Tibial nerve (tissue), 4 donors: Measurements from ENCODE around the gene NFIA. TPM values are rescaled to one million over a fixed set of nuclear protein-coding genes. Genes with fewer than 3 reads are reported as not detected.

Experiments used
- DNase-seq, 2 donors: peaks; one replicate each; pipeline ENCODE4 v3.0.0-alpha.2; 2019; ENCODE audit warnings: low spot score in 2 of 2
- H3K27ac ChIP-seq, 4 donors: fragments of 200-600 bp; sonication (generic) in 3 of 4; one replicate each; pipeline ENCODE4 v1.5.1; 2017 to 2019; ENCODE audit warnings: mild to moderate bottlenecking in 1 of 4
- H3K27me3 ChIP-seq, 2 donors: fragments of 200-600 bp; sonication (generic) in 1 of 2; one replicate each; pipeline versions ENCODE4 v1.5.1 to v1.6.0; 2017 to 2019
- H3K36me3 ChIP-seq, 3 donors: fragments of 200-600 bp; sonication (generic); one replicate each; pipeline ENCODE4 v1.5.1; 2018 to 2019
- H3K4me1 ChIP-seq, 4 donors: fragments of 200-600 bp; sonication (generic) in 3 of 4; one replicate each; pipeline ENCODE4 v1.5.1; 2017 to 2019
- H3K4me3 ChIP-seq, 4 donors: fragments of 200-600 bp; sonication (generic) in 3 of 4; one replicate each; pipeline ENCODE4 v1.5.1; 2017 to 2019; ENCODE audit warnings: mild to moderate bottlenecking in 1 of 4, moderate library complexity in 1 of 4
- H3K9me3 ChIP-seq, 4 donors: fragments of 200-600 bp; sonication (generic) in 3 of 4; one replicate each; pipeline ENCODE4 v1.5.1; 2017 to 2019
- EP300 ChIP-seq, 2 donors: sonication (generic); formaldehyde crosslinking; IDR thresholded peaks; one replicate each; pipeline ENCODE4 v1.6.1; 2017; ENCODE audit warnings: antibody characterized with exemption in 2 of 2, mild to moderate bottlenecking in 1 of 2
- POLR2A ChIP-seq, 2 donors: fragments of 450-650 bp; IDR thresholded peaks; one replicate each; pipeline ENCODE4 v1.6.1; 2017; ENCODE audit warnings: antibody characterized with exemption in 2 of 2, mild to moderate bottlenecking in 2 of 2, moderate library complexity in 2 of 2
- WGBS, 2 donors: methylation state at CpG; one replicate each; pipeline ENCODE4 v1.1.5; 2018; 5-methylcytosine and 5-hydroxymethylcytosine counted together
- total RNA-seq, 4 donors: library from RNA; depleted of rRNA; stranded (reverse); fragments of >200 nt; gene quantifications; one replicate each; pipeline ENCODE4 v1.1.0, GENCODE V29; 2016
- TF ChIP-seq, protein P1 (sequence below), 5 experiments: fragments of 200-600 bp in 3 of 5; fragments of 450-650 bp in 2 of 5; sonication (generic) in 3 of 5; IDR thresholded peaks; one replicate each; pipeline ENCODE4 v1.5.1; 2016 to 2019; ENCODE audit warnings: antibody characterized with exemption in 5 of 5, mild to moderate bottlenecking in 3 of 5, moderate library complexity in 2 of 5

Gene NFIA
- total RNA-seq, 4 donors from 2014 or later = 71.2 to 81.4 (median 75.7) TPM

DNA sequence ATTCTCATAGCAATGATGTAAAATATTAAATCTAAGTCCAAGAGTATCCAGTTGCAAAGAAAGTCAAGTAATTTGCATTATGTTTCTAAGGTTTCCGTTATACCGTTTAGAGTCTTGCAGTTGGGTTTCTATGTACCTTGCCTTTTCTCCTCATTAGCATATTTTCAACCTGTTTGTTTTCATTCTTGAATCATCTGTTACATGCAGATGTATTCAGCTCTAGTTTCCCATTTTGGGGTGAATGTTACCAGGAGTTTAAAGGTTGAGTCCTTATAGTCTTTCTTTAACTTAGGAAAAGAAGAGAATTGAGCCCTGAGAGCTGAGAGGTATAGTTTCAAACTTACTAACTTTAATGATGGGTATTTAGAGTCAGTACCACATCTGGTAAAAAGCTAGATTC, 139.9 kb downstream of the NFIA start:
- DNase-seq = no peak
- H3K36me3 ChIP-seq = no peaks in the 10 kb centered on the region
- peak overlapping the region; percentile 7 to 79 (median 46) for H3K27ac ChIP-seq
- TF ChIP-seq POLR2A (IDR thresholded peaks at IDR 0.05) (no peak), EP300 (IDR thresholded peaks at IDR 0.05) (no peak)
- TF ChIP-seq, protein P1, sequence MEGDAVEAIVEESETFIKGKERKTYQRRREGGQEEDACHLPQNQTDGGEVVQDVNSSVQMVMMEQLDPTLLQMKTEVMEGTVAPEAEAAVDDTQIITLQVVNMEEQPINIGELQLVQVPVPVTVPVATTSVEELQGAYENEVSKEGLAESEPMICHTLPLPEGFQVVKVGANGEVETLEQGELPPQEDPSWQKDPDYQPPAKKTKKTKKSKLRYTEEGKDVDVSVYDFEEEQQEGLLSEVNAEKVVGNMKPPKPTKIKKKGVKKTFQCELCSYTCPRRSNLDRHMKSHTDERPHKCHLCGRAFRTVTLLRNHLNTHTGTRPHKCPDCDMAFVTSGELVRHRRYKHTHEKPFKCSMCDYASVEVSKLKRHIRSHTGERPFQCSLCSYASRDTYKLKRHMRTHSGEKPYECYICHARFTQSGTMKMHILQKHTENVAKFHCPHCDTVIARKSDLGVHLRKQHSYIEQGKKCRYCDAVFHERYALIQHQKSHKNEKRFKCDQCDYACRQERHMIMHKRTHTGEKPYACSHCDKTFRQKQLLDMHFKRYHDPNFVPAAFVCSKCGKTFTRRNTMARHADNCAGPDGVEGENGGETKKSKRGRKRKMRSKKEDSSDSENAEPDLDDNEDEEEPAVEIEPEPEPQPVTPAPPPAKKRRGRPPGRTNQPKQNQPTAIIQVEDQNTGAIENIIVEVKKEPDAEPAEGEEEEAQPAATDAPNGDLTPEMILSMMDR (IDR thresholded peaks at IDR 0.05) = no peak
- no peaks in the 10 kb centered on the region for H3K27me3 ChIP-seq
- WGBS, 2 donors = 46 to 51% methylated on average over 2 of the region's 2 CpGs
- H3K4me3 ChIP-seq = peak overlapping the region in 1 of 4 donors; percentile 11
- peaks cover 0 to 72% (median 8%) of the 10 kb centered on the region in 4 donors for H3K4me1 ChIP-seq
- H3K9me3 ChIP-seq = no peaks in the 10 kb centered on the region

DNA sequence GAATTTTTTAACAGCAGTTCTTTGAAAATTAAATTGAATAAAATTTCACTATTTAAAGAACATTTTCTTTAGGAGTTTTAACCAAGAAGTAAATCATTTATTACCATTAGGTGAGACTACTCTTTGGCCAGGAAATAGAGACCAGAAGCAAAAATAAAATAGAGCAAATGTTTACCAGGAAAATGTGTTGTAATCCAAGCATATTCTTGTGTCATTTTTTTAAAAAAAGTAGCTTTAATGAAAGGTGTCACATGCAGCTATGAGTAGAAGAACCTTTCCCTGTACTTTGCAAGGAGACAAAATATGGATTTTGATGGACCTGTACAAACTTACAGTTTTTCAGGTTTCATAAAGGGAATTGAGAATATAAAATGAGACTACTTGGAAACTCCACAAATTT, 140.8 kb downstream of the NFIA start:
- Histone ChIP-seq H3K27ac (peak overlapping the region in 2 of 4 donors; percentile 77 to 79), H3K4me3 (no peak overlapping the region), H3K27me3 (no peaks in the 10 kb centered on the region), H3K9me3 (no peaks in the 10 kb centered on the region), H3K36me3 (no peaks in the 10 kb centered on the region), H3K4me1 (peaks cover 0 to 75% (median 10%) of the 10 kb centered on the region in 4 donors)
- DNase-seq = no peak
- TF ChIP-seq EP300 (IDR thresholded peaks at IDR 0.05) (no peak), POLR2A (IDR thresholded peaks at IDR 0.05) (no peak)
- TF ChIP-seq, protein P1 (IDR thresholded peaks at IDR 0.05) = no peak

DNA sequence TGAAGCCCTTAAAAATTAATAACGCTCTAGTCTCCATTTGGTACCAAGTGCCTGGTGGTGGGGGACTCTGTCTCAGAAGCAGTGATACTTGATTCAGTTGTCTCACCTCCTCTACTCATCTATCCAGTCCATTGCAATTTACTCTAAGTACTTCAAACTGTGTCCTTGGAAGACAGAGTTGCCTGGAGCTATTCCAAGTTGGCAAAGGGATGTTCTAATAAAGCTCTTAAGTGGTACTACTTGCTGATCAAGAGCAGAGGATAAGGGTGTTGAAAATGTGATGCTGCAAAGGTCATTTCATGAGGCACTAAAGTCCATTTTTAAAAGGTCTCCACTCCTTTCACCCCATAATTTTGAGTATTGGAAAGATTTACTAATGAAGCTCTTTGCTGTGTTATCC, 142.2 kb downstream of the NFIA start:
- DNase-seq = no peak
- TF ChIP-seq POLR2A (IDR thresholded peaks at IDR 0.05) (no peak), EP300 (IDR thresholded peaks at IDR 0.05) (no peak)
- TF ChIP-seq, protein P1 (IDR thresholded peaks at IDR 0.05) = no peak
- H3K36me3 ChIP-seq = no peaks in the 10 kb centered on the region
- H3K4me3 ChIP-seq = no peak overlapping the region
- H3K9me3 ChIP-seq = no peaks in the 10 kb centered on the region
- peak overlapping the region in 3 of 4 donors; percentile 13 to 79 (median 77) for H3K27ac ChIP-seq
- peaks cover 0 to 83% (median 10%) of the 10 kb centered on the region in 4 donors for H3K4me1 ChIP-seq
- WGBS, 2 donors = 59 to 64% methylated on average over 1 of the region's 1 CpG
- H3K27me3 ChIP-seq = no peaks in the 10 kb centered on the region

DNA sequence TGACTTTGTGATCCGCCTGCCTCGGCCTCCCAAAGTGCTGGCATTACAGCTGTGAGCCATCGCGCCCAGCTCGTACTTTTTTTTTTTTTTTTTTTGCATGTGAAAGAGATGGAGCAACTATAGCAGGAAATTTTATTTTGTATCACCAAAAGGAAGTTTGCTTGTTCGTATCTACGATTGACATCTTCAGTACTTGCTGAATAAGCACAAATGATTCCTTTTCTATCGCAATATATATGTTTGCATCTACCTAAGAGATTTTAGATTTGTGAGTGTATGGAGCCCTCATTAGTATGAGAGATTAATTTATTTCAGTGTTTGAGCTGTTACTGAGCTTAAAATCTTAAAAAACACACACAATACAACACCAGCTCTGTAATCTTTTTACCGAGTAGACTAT, 143.1 kb downstream of the NFIA start:
- Histone ChIP-seq H3K4me3 (no peak overlapping the region), H3K36me3 (no peaks in the 10 kb centered on the region), H3K9me3 (no peaks in the 10 kb centered on the region), H3K27me3 (no peaks in the 10 kb centered on the region), H3K27ac (peak overlapping the region in 2 of 4 donors; percentile 42 to 79), H3K4me1 (peaks cover 0 to 81% (median 7%) of the 10 kb centered on the region in 4 donors)
- TF ChIP-seq EP300 (IDR thresholded peaks at IDR 0.05) = no peak
- TF ChIP-seq, protein P1 (IDR thresholded peaks at IDR 0.05) = no peak
- TF ChIP-seq POLR2A (IDR thresholded peaks at IDR 0.05) = no peak
- DNase-seq = no peak
- 89 to 91% methylated on average over 9 of the region's 9 CpGs for whole genome bisulfite sequencing, 2 donors

DNA sequence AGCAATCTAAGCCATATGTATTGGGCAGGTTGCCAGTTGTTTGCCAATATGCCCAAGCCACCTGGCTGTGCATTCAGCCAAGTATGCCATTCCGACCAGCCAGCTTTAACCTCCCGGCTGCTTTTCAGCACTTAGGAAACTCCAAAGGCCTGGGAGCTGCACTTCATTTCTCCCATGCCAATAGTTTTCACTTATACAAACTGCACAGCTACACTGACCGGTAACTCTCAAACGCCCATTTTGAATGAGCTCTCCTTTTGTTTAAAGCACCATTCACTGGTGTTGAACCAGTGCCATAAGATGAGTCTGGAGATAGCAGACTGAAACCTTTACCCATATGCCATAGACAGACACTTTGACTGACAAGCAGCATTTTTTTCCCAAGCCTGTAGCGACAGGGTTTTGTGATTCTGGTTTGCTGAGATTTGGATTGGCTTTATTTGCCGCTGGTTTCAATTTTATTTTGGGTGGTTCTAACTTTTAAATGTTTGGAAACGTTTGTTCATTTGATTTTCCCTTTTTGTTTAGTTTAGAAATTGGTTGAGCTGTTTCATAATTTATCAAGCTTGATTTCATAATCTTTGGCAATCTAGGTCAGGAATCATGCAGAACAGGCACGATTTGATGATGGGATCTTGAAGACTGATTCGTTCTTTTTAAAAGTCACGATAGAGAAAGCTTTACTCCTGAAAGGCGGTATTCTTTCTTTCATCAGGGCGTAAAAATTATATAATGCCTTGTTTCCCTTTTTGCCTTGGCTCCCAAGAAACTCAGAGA, 144.6 kb downstream of the NFIA start:
- TF ChIP-seq POLR2A (IDR thresholded peaks at IDR 0.05) (no peak), EP300 (IDR thresholded peaks at IDR 0.05) (peak in 1 of 2 donors; percentile 51)
- H3K4me3 ChIP-seq = peak overlapping the region in 1 of 4 donors; percentile 30
- H3K27ac ChIP-seq = peak overlapping the region in 3 of 4 donors; percentile 27 to 79 (median 64)
- WGBS, 2 donors = 51% methylated on average over 12 of the region's 12 CpGs
- DNase-seq = no peak
- H3K4me1 ChIP-seq = peaks cover 0 to 76% (median 5%) of the 10 kb centered on the region in 4 donors
- no peaks in the 10 kb centered on the region for H3K27me3 ChIP-seq
- H3K9me3 ChIP-seq = no peaks in the 10 kb centered on the region
- no peaks in the 10 kb centered on the region for H3K36me3 ChIP-seq
